ENCODE results near the gene PPOX. TPM values are rescaled to one million over a fixed set of nuclear protein-coding genes. Genes with fewer than 3 reads are reported as not detected.

Gene PPOX
- total and polyA plus RNA-seq, 9 donors, result 20.1 to 37.9 (median 24.2) TPM

DNA sequence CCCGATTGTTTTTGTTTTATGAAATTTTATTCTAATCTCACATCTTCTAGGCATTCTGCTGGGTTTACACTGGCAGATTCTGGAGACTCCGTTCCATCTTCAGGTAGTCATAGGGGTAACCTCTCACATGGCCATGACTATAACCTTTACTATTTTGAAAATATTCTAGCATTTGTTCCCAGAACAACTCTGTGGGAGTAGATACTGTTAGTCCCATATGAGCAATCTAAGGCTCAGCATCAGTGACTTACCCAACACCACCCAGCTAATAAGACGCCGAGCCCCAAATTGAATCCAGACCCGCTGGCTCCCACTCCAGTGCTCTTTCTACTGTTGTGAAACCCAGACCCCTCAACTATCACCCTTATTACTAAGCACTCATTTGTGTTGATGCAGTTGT lies 22.8 kb downstream of the PPOX start:
- no peaks in the 10 kb centered on the region for H3K27me3 ChIP-seq
- H3K4me1 ChIP-seq (ENCODE audit: insufficient read depth), result peaks cover 3% of the 10 kb centered on the region
- intact Hi-C loops (cut with DNase I), result no loop called here
- WGBS, 3 donors, result 76 to 86% (median 81%) methylated on average over 5 of the region's 5 CpGs
- no peak overlapping the region for H3K4me3 ChIP-seq
- DNase-seq, result peak in 2 of 5 donors; percentile 32 to 40
- H3K9me3 ChIP-seq, result no peaks in the 10 kb centered on the region
- H3K36me3 ChIP-seq, result no peaks in the 10 kb centered on the region
- H3K27ac ChIP-seq, result no peak overlapping the region
- no peak for TF ChIP-seq CTCF (IDR thresholded peaks at IDR 0.05)
- no peak for TF ChIP-seq EP300 (IDR thresholded peaks at IDR 0.05)
- no peak for TF ChIP-seq POLR2A (IDR thresholded peaks at IDR 0.05)

DNA sequence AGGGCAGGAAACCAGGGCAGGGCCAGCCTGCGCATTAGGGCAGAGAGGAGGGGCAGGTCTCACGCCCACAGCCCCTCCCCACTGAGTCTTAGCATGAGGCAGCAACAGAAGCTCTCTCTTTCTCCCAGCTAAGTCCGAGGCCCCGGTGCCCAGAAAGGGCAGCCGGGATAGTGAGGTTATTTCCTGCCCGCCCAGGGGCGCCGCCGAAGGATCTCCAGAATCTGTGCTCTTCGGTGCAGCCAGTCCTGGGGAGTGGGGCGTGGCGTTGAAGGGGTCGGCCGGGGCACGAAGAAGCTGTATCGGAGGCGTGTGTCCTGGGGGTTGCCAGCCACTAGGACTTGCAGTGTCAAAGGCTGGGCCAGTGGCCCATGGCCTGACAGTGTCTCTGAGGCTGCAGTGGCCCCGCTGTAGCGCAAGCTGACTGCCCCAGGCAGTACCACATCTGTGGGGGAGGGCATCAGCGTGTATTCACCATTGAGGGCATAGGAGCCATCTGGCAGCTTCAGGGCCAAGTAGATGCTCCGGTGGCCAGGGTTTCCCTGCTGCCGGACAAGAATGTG lies 24.8 kb downstream of the PPOX start:
- TF ChIP-seq CTCF (IDR thresholded peaks at IDR 0.05), result no peak
- TF ChIP-seq POLR2A (IDR thresholded peaks at IDR 0.05), result no peak
- no peak for TF ChIP-seq EP300 (IDR thresholded peaks at IDR 0.05)
- Histone ChIP-seq H3K4me3 (no peak overlapping the region), H3K9me3 (no peaks in the 10 kb centered on the region), H3K4me1 (ENCODE audit: insufficient read depth) (peaks cover 2% of the 10 kb centered on the region), H3K27me3 (no peaks in the 10 kb centered on the region), H3K27ac (no peak overlapping the region), H3K36me3 (no peaks in the 10 kb centered on the region)
- WGBS, 3 donors, result 68 to 77% (median 77%) methylated on average over 21 to 22 of the region's 22 CpGs
- intact Hi-C loops (cut with DNase I), result loop anchor here (5.0 to 10.0 kb wide), 3 partner anchors 36 to 194 kb away; partner anchors contain the start of gene TOMM40L (in 1 of the 4)
- DNase-seq, result peak in 2 of 5 donors; percentile 46 to 53

- peak in 2 of 5 donors; percentile 34 to 36 for DNase-seq
- no peak overlapping the region for H3K4me3 ChIP-seq
- peaks cover 4% of the 10 kb centered on the region for H3K4me1 ChIP-seq (ENCODE audit: insufficient read depth)
- intact Hi-C loops (cut with DNase I), result loop anchor here (5.0 to 10.0 kb wide), 3 partner anchors 35 to 193 kb away; partner anchors contain the start of gene TOMM40L (in 1 of the 4)
- no peaks in the 10 kb centered on the region for H3K9me3 ChIP-seq
- no peaks in the 10 kb centered on the region for H3K36me3 ChIP-seq
- no peak overlapping the region for H3K27ac ChIP-seq
- no peaks in the 10 kb centered on the region for H3K27me3 ChIP-seq
- WGBS, 3 donors, result 70 to 79% (median 76%) methylated on average over 8 of the region's 8 CpGs
- TF ChIP-seq POLR2A (IDR thresholded peaks at IDR 0.05) (no peak), EP300 (IDR thresholded peaks at IDR 0.05) (no peak), CTCF (IDR thresholded peaks at IDR 0.05) (no peak)
Observed at GRCh38 chr1:161191971-161192370, 25.7 kb downstream of the PPOX start.

DNA sequence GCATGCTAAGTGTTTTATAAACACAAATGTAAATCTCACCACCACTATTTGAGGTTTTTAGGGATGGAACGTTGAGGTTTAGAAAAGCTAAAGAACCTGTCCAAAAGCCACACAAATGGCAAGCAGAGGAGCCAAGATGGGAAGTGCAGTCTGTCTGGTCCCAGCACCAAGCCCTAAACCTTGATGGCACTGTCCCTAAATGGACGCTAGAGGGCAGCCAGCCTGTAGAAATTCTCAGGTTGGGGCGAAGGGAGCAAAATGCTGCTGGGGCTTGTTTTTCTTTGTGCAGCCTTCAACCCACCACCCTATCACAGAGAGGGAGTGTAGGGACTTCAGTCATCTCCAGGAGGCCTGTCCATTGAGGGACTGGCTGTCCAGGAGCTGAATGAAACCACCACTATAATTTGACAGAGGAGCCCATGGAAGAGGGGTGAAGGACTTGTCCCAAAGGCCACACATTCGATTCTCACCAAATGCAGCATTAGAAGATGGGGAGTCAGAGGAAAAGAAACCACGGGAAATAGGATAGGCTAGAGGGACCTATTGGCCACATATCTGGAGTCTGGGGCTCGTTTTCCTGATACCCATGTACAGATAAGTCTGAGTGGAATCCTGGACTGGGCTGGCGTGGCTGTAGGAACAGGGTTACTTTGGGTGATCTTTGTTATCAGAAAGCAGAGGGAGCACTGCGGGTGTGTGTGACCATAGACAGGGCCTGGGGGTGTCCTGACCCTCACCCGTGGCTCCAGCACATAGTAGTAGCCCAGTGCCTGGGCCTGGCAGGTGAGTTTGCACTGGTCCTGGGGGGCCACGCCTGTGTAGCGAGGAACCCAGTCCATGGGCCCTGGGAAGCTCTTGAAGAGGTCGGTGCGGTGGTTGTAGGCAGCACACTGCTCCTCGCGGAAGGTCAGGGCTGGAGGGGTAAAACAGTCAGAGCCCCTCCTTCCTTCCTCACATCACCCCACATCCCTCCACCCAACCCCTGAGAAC lies 26.5 kb downstream of the PPOX start:
- TF ChIP-seq POLR2A (IDR thresholded peaks at IDR 0.05), result no peak
- TF ChIP-seq EP300 (IDR thresholded peaks at IDR 0.05), result no peak
- TF ChIP-seq CTCF (IDR thresholded peaks at IDR 0.05), result peak; percentile 55 to 75 (median 71)
- intact Hi-C loops (cut with DNase I), result loop anchor here (5.0 to 10.0 kb wide), 3 partner anchors 35 to 192 kb away; partner anchors contain the start of gene TOMM40L (in 1 of the 4)
- no peak overlapping the region for H3K4me3 ChIP-seq

More for the DNA sequence above, 26.5 kb downstream of the PPOX start:
- H3K27me3 ChIP-seq, result no peaks in the 10 kb centered on the region
- DNase-seq, result peak in 4 of 5 donors; percentile 55 to 79 (median 69)
- no peak overlapping the region for H3K27ac ChIP-seq
- H3K9me3 ChIP-seq, result no peaks in the 10 kb centered on the region
- H3K4me1 ChIP-seq (ENCODE audit: insufficient read depth), result peaks cover 7% of the 10 kb centered on the region
- 41 to 55% (median 47%) methylated on average over 15 of the region's 15 CpGs for WGBS, 3 donors
- H3K36me3 ChIP-seq, result no peaks in the 10 kb centered on the region

Data from ovary (tissue), 9 donors.